Epithelial cell of proximal tubule (primary cell): ENCODE results near the gene LYRM1. TPM values are rescaled to one million over a fixed set of nuclear protein-coding genes. Genes with fewer than 3 reads are reported as not detected.
"Not testable (repeated sequence)": the region's sequence is repeated elsewhere in the genome, so short reads cannot be mapped to it uniquely, and the experiment has no call there.

Source experiments
- DNase-seq: peaks from one replicate; pipeline ENCODE4 v3.0.0-alpha.2; 2011; ENCODE audit warnings: low read depth
- H3K4me3 ChIP-seq: 2 replicates; pipeline ENCODE4 v1.5.1; 2011; ENCODE audit warnings: low read depth, mild to moderate bottlenecking, low read length
- total RNA-seq: library from RNA; depleted of rRNA; stranded (reverse); fragments of >200 nt; gene quantifications from 2 replicates; pipeline ENCODE4 v1.2.3, GENCODE V29; 2015
- TF ChIP-seq, protein P1 (sequence below): conservative IDR thresholded peaks from 2 replicates; pipeline ENCODE4 v1.5.1; 2012; ENCODE audit warnings: low read depth, mild to moderate bottlenecking, low read length

LYRM1 gene
- total RNA-seq, 1 donor from 2014 or later, result 23.8 TPM

DNA sequence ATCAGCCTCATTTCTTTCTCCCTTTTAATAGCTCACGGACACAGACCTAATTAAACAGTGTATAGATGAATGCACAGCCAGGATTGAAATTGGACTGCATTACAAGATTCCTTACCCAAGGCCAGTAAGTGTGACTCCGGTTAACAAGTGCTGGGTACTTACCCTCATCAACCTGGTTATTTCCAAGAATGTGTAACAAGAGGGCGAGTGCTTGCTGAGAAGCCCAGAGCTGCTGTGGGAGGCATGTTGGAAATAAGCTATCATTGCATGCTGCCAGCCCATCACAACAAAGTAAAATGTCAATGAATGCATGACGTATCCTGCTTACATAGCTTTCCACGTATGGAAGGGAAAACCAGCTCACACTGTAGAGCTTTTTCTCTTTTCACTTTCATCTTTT lies 19.5 kb downstream of the LYRM1 start:
- TF ChIP-seq, protein P1, sequence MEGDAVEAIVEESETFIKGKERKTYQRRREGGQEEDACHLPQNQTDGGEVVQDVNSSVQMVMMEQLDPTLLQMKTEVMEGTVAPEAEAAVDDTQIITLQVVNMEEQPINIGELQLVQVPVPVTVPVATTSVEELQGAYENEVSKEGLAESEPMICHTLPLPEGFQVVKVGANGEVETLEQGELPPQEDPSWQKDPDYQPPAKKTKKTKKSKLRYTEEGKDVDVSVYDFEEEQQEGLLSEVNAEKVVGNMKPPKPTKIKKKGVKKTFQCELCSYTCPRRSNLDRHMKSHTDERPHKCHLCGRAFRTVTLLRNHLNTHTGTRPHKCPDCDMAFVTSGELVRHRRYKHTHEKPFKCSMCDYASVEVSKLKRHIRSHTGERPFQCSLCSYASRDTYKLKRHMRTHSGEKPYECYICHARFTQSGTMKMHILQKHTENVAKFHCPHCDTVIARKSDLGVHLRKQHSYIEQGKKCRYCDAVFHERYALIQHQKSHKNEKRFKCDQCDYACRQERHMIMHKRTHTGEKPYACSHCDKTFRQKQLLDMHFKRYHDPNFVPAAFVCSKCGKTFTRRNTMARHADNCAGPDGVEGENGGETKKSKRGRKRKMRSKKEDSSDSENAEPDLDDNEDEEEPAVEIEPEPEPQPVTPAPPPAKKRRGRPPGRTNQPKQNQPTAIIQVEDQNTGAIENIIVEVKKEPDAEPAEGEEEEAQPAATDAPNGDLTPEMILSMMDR, result no peak
- DNase-seq, result no peak
- H3K4me3 ChIP-seq, result no peak overlapping the region

DNA sequence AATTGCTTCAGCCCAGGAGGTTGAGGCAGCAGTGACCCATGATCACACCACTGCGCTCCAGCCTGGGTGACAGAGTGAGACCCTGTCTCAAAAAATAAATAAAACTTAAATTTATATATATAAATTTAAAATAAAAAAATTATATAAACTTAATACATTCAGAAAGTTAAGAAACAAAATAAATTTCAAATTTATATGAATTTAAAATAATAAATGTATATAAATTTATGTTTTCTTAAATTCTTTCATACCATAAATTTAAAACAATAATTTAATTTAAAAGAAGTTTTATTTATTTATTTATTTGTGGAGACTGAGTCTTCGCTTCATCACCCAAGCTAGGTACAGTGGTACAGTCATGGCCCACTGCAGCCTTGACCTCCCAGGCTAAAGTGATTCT lies 20.2 kb downstream of the LYRM1 start:
- DNase-seq, result no peak
- H3K4me3 ChIP-seq, result no peak overlapping the region
- TF ChIP-seq, protein P1, result no peak

DNA sequence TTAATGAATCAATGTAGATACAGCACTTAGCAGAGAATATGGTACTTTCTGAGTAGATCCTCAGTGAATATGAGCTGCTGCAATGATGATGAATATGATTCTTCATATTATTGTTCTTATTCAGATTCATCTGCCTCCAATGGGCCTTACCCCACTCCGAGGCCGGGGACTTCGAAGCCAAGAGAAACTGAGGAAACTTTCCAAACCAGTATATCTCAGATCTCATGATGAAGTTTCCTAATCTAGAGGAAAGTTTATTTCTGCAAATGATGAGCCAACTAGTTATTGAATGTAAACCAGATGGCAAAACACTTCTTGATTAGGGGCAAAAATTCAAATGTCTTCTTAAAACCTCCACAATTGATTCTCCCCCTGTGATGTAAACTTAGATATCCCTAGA lies 23.3 kb downstream of the LYRM1 start:
- no peak overlapping the region for H3K4me3 ChIP-seq
- no peak for DNase-seq
- TF ChIP-seq, protein P1, result no peak

DNA sequence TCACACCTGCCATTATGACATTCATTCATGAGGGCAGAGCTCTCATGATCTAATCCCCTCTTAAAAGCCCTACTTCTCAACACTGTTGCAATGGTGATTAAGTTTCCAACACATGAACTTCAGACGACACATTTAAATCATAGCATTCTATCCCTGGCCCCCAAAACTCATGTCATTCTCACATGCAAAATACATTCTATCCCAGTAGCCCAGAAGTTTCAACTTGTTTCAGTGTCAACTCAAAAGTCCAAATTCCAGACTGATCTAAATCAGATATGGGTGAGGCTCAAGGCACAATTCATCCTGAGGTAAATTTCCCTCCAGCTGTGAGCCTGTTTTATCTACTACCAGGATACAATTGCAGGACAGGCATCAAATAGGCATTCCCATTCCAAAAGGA lies 25.2 kb downstream of the LYRM1 start:
- DNase-seq, result no peak
- no peak overlapping the region for H3K4me3 ChIP-seq
- TF ChIP-seq, protein P1, result no peak

DNA sequence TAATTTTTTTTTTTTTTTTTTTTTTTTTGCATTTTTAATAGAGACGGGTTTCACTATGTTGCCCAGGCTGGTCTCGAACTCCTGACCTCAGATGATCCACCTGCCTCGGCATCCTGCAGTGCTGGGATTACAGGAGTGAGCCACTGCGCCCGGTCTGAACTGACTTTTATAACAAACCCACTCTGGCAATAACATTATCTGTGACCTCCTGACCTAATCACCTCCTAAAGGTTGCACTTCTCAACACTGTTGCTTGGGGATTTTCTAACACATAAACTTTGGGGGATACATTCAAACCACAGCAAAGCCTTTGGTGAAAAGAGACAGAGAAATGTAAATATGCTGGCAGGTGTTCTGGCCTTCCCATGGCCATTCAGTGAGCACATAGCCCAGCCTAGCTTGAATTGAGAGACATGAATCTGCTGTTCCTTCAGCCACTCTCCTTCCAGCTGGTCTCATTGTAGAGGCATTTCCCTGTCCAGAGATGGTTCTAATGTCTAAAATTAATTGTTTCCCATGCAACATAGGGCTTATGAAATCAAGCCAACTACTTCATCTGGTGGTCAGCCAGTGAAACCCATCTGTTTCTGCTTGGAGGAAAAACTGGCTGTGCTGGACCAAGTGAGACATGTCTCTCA lies 28.3 kb downstream of the LYRM1 start:
- DNase-seq, result no peak
- H3K4me3 ChIP-seq, result no peak overlapping the region
- TF ChIP-seq, protein P1, result no peak

DNA sequence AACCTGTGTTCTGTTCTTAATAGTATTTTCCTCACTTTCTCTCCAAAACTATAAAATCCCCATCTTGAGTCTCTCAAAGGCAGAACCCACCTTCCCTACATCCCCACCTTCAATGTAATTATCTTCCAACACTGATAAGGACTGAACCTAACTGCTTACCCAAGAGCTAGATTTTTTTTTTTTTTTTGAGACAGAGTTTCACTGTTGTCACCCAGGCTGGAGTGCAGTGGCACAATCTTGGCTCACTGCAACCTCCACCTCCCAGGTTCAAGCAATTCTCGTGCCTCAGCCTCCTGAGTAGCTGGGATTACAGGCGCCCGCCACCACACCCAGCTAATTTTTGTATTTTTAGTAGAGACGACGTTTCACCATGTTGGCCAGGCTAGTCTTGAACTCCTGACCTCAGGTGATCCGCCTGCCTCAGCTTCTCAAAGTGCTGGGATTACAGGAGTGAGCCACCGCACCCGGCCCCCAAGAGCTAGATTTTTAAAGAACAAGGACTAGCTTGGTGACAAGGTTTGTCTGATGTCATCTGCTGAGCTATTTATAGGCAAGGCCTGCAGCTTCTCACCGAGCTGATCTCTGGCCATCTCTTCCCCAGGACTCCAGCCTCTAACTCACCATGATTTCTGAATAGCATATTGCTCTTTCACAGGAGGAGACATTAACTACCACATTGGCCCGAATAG lies 29.2 kb downstream of the LYRM1 start:
- DNase-seq, H3K4me3 ChIP-seq: not testable (repeated sequence)

DNA sequence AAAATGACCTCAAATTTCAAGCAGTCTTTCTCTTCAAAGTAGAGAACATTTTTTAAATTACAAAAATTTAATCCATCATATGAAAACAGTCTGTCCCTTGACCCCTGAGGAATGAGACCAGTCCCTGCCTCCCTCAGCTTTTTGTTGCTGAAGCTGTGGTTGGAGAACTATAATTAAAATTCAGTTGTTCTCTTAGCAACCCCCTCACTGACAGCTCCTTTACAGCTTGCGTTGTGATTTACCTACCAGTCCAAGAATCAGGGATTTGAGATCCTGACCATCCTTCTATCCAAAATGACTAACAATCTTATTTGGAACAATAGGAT lies 29.8 kb downstream of the LYRM1 start:
- H3K4me3 ChIP-seq, result no peak overlapping the region
- DNase-seq, result no peak
- TF ChIP-seq, protein P1, result no peak
